GM13977 (cell line): ENCODE data around the gene PALM2AKAP2.

Source experiments
- DNase-seq: peaks from one replicate; pipeline ENCODE4 v3.0.0; 2012; ENCODE audit warnings: low spot score
- in situ Hi-C: fragments of 300-500 bp; cut with MboI; formaldehyde crosslinking; loops from one replicate; pipeline ENCODE4 v1.12.0; 2022; ENCODE audit warnings: low sequenced_read_pairs, low pct_unique_long_range_greater_than_20kb, mixed read lengths, inconsistent platforms; ENCODE audit not compliant: unreplicated experiment
- TF ChIP-seq, protein P1 (sequence below): IDR thresholded peaks from 2 replicates; pipeline ENCODE4 v1.5.1; 2012; ENCODE audit warnings: mild to moderate bottlenecking, control low read depth; ENCODE audit not compliant: insufficient read depth; ENCODE audit errors: extremely low read depth, missing control alignments

PALM2AKAP2 gene

GRCh38 chr9:109780453-109781033 is 545 bp downstream of the PALM2AKAP2 start:
- DNase-seq, result no peak
- in situ Hi-C loops, result no loop called here
- TF ChIP-seq, protein P1, sequence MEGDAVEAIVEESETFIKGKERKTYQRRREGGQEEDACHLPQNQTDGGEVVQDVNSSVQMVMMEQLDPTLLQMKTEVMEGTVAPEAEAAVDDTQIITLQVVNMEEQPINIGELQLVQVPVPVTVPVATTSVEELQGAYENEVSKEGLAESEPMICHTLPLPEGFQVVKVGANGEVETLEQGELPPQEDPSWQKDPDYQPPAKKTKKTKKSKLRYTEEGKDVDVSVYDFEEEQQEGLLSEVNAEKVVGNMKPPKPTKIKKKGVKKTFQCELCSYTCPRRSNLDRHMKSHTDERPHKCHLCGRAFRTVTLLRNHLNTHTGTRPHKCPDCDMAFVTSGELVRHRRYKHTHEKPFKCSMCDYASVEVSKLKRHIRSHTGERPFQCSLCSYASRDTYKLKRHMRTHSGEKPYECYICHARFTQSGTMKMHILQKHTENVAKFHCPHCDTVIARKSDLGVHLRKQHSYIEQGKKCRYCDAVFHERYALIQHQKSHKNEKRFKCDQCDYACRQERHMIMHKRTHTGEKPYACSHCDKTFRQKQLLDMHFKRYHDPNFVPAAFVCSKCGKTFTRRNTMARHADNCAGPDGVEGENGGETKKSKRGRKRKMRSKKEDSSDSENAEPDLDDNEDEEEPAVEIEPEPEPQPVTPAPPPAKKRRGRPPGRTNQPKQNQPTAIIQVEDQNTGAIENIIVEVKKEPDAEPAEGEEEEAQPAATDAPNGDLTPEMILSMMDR, result no peak

- TF ChIP-seq, protein P1, result no peak
Measured at GRCh38 chr9:109781086-109781485, 1.1 kb downstream of the PALM2AKAP2 start.

GRCh38 chr9:109781541-109782197 is 1.7 kb downstream of the PALM2AKAP2 start:
- in situ Hi-C loops, result no loop called here
- DNase-seq, result no peak
- TF ChIP-seq, protein P1, result no peak

More at GRCh38 chr9:109781086-109781485, 1.1 kb downstream of the PALM2AKAP2 start:
- in situ Hi-C loops, result no loop called here
- DNase-seq, result no peak

GRCh38 chr9:109787735-109788134 is 7.7 kb downstream of the PALM2AKAP2 start:
- in situ Hi-C loops, result no loop called here
- TF ChIP-seq, protein P1, result no peak
- no peak for DNase-seq

DNA sequence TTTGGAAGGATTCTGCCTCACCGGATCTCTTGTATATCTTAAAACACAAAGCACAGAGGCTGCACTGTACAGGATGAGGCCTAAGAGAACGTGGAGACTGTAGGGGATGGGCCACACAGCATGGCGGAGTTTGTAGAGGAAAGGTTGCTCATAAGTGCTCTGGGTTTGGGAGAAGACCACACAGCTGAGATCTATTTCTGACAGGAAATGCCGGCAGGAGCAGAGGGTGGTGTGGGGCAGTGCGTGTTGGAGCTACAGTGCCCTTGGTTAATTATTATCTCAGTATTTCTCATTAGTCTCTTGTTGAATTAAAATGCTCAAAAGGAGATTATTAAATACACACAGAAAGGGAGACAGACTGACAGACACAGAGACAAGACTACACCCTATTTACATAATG is 9.6 kb downstream of the PALM2AKAP2 start:
- in situ Hi-C loops, result no loop called here
- no peak for DNase-seq
- TF ChIP-seq, protein P1, result no peak

GRCh38 chr9:109789971-109790370 is 10.0 kb downstream of the PALM2AKAP2 start:
- DNase-seq, result no peak
- TF ChIP-seq, protein P1, result no peak
- in situ Hi-C loops, result no loop called here
